ENCODE data around the gene STK17B.
"Not testable (repeated sequence)": the region's sequence is repeated elsewhere in the genome, so short reads cannot be mapped to it uniquely, and the experiment has no call there.

Gene STK17B

DNA sequence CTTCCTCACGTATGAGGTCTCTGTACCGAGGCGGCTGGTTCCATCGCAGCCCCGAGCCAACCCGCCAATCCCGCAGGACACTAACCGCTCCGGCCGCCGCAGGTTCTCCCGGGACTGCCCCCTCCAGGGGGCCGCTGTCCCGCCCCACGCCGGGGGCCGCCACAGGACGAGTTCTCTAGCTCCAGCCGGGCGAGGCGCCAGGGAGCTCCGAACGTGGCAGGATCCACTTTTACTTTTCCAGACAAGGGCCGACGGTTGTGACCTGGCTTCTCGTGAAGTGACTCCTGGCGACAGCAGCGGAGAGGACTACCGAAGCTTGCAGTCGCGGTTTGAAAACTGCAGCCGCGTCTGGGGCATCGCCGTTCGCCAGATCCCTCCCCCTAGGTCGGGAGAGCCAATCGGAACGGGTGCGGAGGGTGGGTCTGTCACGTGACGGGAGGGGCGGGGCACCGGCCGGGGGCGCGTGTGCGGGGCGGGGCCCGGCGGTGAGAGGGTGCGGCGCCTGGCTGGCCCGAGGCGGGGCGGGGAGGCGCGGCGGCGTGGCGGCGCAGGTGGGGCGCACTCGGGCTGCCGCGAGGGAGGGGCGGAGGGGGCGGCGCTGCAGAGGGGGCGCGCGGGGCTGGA lies at the start of gene STK17B:
Gene STK17B (minus strand): TSS at position 331 of the 624 bp plus-strand sequence. CDS start 8,195 bp downstream, outside the sequence.
- DNase-seq, result peak; percentile 80 to 93

DNA sequence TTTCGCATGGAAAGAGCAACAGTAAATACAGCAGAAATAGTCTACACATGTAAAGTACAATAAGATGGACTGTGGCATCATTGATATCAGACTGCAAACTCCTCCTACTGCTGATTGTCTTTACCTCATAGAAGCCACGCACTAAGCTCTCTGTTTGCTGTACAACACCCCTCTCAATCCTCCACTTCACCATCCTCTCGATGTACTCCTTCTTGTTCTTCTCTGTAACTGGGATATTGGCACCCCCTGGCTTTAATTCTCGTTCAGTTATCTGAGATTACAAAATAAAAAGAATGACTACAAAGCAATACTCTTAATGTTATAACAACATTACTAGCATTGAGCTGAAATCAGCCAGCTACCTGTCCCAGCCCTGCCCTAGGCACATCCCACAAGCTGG lies 49.3 kb upstream of the STK17B start:
- DNase-seq, result no peak

DNA sequence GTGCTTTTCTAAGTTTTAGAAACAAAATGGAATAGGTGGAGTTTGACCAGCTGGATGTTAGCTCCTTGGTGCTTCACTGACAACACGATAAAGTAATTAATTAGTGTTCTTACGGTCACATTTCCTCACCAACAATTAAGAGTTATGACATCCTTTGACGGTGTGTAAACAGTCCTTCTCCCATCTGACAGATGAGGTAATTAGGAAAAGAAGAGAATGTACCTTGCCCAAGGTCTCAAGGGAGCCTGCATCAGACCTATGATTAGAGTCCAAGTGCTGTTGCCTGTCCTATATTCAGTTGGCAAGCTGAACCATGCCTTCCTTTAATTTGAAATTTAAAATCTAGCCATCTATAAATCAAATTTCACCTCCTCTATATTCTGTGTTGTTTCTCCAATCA lies 48.3 kb upstream of the STK17B start:
- DNase-seq, result no peak

DNA sequence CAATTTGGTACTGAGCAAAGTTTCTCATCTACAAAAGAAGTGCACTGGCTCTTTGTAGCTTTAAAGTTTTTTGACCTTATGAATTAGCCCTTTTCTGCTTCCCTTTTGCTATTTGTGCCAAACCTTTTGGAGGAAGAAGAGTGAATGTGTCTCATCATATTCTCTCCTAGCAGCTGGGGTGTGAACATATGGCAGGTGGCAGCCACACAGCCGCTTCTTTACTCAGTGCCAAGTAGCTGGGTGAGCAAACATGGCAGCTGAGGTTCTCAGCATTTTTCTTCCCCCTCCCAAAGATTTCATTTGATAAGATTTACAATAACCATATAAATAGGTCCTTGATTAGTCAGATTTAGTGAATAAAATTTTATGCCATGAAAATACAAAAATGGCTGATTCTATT lies 46.7 kb upstream of the STK17B start:
- DNase-seq, result peak in 1 of 2 experiments; percentile 28

DNA sequence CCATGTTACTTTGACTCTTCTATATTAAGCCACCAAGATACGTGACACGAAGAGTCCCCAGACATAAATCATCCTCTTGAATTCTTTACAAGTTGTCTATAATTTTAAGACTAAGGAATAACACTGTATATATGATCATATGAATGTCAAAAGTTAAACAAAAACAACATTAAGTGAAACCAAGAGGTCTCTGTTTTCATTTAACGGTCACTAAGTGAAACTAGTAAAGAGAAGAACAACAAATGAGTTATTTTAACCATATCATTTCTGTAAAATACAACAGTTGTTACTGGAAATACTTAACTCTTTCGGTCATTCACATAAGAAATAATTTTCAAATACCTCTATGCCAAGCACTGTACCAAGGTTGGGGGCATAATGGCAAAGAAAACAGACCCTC lies 45.7 kb upstream of the STK17B start:
- DNase-seq, result no peak

DNA sequence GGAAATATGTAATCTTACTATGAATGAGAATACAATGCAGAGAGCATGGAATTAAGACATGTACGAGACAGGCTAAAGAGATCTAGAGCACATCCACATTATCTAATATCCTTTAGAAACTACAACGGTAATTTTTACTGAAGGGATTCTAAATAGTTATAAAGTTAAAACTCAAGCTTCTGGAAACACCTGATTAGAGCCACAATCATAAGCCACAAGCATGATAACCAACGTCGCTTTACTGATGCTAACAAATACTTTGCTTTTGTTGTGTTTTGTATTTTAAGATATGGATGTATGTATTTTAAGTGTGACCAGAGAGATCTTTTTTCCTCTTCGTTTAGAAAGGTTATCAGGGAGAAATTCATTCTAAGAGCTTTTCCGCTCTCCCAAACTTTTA lies 44.0 kb upstream of the STK17B start:
- no peak for DNase-seq

DNA sequence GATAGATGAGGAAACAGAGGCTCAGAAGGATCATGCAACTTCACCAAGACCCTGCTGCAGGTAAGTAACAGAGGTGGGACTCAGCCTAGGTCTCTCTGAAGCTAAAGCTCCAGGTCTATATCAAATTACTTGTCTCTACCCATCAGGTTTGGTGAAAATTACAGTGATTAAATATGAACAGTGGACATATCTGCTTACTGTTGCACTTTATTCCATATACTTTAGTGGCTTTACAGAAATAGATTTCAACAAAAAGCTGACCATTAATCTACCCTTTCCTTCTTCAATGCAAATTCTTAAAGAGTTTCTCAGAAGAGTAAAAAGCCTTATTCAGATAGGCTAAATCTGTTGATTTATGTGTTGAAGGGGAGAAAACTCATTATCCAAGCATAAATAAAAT lies 42.8 kb upstream of the STK17B start:
- no peak for DNase-seq

DNA sequence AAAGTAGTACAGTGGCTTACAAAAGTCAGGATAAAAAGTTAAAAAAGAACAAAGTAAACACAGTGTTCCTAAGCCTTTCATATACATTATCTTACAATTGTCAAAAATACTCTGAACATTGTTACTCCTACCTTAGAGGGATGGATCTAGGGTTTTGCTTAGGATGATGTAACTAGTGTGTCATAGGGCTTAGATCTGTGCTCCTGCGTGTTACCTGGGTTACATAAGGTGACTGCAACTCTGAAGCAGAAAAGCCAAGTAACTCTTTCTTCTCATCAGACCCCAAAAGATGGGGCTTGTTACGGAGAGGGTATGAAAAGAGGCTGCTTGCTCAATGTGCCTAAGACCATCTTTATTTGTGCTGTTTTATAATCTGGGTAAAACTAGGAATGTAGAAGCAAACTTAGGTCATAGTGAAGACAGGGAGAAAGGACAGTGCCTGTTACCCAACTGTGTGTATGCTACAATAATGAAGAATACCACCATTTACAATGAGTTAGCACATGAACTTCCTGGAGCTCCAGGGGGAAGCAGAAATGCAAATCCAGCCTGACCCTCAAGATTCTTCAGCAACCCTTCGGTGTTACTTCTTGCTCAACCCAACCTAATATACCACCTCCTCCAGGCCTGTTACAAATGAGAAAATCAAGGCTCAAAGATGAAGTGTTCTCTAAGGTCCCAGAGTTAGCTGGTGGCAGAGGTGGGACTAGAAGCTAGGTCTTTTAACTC lies 42.0 kb upstream of the STK17B start:
- DNase-seq, result no peak

DNA sequence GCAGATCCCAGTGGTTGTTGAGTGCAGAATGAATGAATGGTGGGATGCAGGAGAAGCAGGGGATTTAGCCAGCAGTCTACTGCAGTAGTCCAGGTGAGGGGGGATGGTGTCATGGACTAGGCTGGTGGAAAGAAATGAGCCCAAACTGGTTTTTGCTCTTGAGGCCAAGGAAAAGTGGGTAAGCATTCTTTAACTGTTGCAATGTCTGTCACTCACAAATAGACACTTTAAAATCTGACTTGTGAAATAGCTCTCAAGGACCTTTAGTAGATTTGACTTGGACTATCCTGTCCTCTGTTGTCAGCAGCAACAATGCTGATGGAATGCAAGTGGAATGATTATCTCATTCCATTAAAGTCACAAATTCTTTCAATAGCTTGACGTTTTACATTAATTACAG lies 37.5 kb upstream of the STK17B start:
- DNase-seq, result no peak

DNA sequence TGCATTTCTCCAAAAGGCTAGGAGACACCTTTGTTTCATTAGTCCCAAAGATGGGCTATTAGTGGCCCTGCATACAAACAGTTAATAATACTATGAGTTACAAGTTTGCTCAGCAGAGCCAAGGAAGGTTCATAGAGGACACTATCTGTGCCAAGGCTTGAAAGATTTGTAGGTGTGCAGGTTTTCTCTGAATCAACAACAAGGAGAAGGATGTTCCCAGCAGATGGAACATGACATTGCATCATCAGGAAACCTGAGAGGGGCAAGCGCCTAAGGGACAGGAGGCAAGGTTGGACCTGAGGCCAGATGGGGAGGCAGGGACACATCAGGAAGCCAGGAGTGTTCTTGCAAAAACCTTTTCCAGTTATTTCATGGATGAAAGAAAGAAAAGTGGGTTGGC lies 35.4 kb upstream of the STK17B start:
- DNase-seq, result peak; percentile 71 to 92

DNA sequence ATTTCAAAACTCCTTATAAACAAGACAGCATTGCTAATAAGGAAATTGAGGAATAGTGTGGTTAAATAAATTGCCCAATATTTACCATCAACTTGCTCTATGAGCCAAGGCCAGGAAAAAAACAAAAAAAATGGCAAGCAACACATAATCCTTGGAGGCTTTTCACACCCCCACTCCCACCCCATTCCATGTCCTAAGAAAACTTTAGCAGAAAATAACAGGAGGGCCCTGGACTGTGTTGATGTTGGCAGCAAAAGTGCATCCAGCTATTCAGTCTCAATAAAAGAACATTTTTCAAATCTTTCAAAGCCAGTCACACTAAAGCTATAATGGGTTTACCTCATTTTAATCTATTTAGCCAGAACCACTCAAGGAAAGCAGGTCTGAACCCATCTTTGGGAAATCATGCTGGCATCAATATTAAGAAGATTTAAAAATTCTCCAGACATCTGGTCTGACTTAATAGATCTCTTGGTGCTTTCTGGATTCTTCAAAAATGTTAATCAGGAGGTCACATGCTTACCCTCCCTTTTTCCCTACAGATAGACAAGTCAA lies 34.6 kb upstream of the STK17B start:
- peak; percentile 58 to 94 for DNase-seq

DNA sequence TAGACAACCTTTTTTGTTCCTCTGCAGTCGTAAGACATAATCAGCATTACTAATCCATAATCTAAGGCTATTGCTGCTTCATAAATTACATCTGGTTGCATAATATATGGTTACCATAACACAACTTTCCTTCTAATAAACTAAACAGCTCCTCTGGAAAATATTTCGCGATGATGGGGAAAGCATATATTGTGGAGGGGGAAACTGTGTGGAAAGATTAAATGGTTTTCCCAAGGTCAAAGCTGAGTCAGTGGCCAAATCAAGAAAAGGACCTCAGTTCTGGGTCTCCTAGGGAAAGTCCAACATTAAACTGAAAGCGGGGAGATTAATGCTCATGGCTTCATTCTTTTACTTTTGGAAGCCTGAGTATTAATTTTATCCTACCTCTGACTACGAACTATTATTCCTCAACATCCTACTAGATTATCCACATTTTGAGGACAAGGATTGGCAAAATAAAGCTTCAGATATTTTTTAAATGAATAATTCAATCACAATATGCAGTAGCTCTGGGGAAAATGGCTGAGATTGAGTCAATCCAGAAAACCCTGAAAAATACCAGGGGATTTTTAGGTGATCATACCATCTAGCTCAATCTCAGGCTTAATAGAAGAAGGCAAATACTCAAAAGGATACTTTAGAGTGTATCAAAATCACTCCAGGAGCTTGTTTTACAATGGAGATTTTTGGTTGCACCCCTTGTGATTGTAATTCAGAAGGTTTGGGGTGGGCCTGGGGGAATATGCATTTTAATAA lies 33.8 kb upstream of the STK17B start:
- no peak for DNase-seq

DNA sequence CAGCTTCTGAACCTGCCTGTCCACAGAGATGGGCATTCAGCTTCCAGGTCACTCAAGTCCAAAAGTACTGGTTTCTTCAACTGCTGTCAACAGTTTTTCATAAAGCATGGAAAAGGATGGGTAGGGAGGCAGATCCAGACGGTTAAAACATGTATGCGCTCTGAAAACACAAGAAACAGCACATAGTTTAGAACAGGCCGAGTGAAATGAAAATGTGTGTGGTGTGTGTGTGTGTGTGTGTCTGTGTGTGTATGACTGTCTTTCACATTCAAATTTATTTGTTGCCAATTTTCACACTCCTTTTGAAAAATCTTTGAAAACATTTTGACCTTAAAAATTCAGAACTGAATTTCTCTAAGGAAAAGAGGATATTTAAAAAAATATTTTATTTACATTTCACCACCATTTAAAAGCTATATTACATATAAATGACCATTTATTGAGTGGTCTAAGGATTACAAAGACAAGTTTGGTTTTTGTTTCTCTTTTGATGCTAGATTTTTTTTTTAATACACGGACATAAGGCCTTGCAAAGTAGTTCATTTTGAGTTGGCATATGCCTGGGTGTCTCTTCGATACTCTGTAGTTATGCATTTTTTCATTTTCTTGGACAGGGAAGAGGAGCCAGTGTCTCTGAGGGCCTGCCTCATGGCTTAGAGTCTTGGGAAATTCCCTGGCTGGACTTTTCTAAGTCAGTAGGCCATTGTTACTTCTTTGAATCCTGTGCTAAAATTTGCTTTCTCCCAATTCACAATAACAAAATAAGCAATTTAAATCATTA lies 30.0 kb upstream of the STK17B start:
- no peak for DNase-seq

DNA sequence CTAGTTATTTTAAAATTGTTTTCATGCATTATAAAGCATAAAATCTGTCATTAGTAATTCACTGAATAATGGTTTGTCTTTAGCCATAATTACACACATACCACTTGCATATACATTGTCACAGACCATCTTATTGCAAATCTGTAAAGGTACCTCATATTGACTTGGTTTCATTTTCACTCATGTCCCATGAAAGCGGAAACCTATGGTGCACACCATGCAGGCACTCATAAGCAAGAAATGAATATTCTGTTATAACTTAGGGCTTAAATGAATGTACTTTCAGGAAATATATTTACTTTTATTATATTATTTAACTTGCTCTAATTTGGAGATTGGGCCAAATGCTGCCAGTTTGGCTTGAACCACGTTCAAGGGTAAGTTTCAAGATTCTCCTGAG lies 29.2 kb upstream of the STK17B start:
- no peak for DNase-seq

DNA sequence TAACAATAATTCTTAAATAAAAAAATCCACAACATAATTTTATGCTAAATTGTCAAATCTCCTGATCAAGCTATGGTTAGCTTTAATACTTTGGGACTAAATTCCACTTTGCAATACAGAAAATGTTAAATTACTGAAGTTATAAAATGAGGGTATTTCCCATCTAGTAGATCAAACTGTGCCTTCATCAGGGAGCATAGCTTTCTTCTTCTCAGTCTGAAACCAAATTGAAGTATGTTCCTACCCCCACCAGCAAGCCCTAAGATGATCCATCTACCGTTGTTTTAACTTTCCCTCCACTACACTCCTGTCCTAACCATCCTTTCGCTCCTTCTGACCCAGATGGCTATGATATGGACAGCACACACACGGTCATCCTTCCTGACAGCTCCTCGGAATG lies 24.4 kb upstream of the STK17B start:
- DNase-seq, result no peak

DNA sequence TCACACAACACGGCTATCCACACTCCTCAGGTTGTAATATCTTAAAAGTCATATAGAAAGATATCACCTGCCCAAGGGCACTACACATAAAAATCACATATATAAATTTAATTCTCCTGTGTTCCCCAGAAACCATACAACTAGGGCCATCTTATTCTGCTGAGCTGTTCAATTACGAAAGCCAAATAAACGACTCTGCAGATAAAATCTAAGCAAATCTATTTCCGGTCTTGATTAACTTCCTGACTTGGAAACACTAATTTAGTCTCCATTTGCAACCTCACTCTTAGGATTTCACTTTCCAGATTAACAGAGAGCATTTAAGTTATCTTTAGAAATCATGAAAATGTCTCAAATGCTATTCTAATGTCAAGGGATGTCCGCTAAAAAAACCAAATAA lies 23.9 kb upstream of the STK17B start:
- no peak for DNase-seq

DNA sequence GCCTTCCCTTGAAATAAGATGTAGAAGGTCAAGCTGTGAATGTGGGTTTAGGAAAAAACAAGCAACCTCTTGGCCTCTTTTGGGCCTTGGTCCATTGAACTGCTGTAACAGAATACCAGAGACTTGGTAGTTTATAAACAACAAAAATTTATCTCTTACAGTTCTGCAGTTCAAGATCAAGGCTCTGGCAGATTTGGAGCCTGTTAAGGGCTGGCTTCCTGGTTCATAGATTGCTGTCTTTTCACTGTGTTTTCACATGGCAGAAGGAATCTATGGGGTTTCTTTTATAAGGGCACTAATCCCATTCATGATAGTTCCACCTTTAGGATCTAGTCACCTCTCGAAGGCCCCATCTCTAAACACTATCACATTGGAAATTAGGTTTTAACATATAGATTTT lies 20.2 kb upstream of the STK17B start:
- no peak for DNase-seq

DNA sequence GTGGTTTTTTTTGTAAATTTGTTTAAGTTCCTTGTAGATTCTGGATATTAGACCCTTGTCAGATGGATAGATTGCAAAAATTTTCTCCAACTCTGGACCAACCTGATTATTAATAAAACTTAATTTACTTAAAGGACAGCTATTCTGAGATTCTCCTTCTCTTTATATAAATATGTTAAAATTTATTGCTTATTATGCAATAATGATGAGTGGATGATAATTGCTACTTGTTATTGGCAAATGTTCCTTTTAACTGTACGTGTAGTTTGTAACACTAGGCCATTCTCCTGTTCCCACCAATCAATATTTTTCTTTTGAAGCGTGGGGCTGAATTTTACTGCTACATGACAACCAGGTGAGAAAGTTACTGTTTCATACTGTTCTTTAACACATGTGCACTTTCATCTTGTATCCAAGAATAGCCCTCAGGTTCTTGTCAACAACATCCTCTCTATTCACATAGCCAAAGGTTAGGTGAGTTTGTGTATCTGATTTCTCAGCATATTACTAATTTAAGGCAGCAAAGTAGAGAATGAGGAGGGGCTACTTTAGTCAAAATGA lies 16.6 kb upstream of the STK17B start:
- no peak for DNase-seq

DNA sequence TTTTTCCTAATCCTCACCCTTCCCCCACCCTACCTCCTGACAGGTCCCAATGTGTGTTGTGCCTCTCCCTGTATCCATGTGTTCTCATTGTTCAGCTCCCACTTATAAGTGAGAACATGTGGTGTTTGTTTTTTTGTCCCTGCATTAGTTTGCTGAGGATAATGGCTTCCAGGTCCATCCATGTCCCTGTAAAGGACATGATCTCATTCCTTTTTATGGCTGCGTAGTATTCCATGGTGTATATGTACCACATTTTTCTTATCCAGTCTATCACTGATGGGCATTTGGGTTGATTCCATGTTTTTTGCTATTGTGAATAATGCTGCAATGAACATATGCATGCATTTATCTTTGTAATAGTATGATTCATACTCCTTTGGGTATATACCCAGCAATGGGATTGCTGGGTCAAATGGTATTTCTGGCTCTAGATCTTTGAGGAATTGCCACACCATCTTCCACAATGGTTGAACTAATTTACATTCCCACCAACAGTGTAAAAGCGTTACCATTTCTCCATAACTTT lies 15.9 kb upstream of the STK17B start:
- not testable (repeated sequence) for DNase-seq

DNA sequence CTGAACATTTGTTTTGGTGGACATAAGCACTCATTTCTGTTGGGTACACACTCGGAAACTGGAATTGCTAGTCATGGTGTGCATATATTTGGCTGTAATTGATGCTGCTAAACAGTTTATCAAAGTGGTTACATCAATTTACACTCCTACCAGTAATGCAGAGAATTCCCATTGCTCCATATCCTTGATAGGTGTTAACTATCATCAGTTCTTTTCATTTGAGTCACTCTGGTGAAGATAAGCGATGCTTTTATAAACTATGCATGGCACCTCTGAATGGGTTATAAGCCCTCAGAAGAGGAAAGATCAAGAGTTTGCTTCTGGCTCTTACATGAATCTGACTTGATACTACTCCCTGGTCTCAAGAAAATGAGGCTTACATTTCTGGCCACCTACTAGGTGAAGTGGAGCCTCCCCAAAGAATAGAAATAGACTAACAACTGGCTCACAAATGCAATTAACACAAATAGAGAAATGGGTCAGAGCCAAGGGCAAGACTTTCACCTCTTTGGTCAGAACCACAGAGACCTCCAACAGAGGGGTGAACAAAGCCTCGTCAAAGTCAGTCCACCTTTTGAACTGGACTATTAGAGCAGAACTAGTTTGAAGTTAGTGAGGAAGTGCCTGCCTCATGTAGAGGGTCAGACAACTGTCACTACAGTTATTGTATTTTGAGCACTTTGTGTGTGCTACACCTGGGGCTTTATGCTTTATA lies 15.0 kb upstream of the STK17B start:
- no peak for DNase-seq

DNA sequence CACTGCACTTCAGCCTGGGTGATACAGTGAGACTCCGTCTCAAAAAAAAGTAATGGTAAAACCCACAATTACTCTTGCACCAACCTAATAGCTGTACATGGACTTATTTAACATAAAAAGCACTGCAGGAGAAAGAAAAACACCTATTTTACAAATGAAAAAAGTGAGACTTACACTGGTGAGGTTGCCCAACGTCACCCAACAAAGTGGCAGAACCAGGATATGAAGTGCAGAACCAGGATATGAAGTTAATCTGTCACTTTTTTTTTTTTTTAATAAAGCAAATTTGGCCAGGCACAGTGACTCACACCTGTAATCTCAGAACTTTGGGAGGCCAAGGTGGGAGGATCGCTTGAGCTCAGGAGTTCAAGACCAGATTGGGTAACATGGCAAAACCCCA lies 13.5 kb upstream of the STK17B start:
- DNase-seq, result no peak
